Parathyroid adenoma (tissue), 2 donors: ENCODE data around the gene AMOTL1.

Source experiments
- H2AFZ ChIP-seq: fragments of 300-600 bp; sonication (generic); one replicate; pipeline ENCODE4 v1.7.0; 2017; ENCODE audit warnings: antibody characterized with exemption, mild to moderate bottlenecking
- H3K27ac ChIP-seq: fragments of 300-600 bp; sonication (generic); one replicate; pipeline ENCODE4 v1.7.0; 2017
- H3K27me3 ChIP-seq: fragments of 300-600 bp; sonication (generic); one replicate; pipeline ENCODE4 v1.7.0; 2017; ENCODE audit warnings: low read length; ENCODE audit not compliant: control insufficient read depth, insufficient read depth
- H3K36me3 ChIP-seq: fragments of 300-600 bp; sonication (generic); one replicate; pipeline ENCODE4 v1.7.0; 2017; ENCODE audit warnings: low read length; ENCODE audit not compliant: control insufficient read depth, insufficient read depth
- H3K4me1 ChIP-seq: fragments of 300-600 bp; sonication (generic); one replicate; pipeline ENCODE4 v1.7.0; 2017; ENCODE audit warnings: control low read depth
- H3K4me2 ChIP-seq: fragments of 300-600 bp; sonication (generic); one replicate; pipeline ENCODE4 v1.7.0; 2017; ENCODE audit warnings: low read length
- H3K4me3 ChIP-seq: fragments of 300-600 bp; sonication (generic); one replicate; pipeline ENCODE4 v1.7.0; 2017; ENCODE audit warnings: low read depth, low read length
- H3K79me2 ChIP-seq: fragments of 300-600 bp; sonication (generic); one replicate; pipeline ENCODE4 v1.7.0; 2017; ENCODE audit warnings: control low read depth
- H3K9ac ChIP-seq: fragments of 300-600 bp; sonication (generic); one replicate; pipeline ENCODE4 v1.7.0; 2017; ENCODE audit warnings: mild to moderate bottlenecking
- H3K9me3 ChIP-seq: fragments of 300-600 bp; sonication (generic); one replicate; pipeline ENCODE4 v1.7.0; 2017; ENCODE audit warnings: low read length; ENCODE audit not compliant: control insufficient read depth
- CTCF ChIP-seq: fragments of 300-600 bp; sonication (generic); IDR thresholded peaks from one replicate; pipeline ENCODE4 v1.7.0; 2017; ENCODE audit warnings: antibody characterized with exemption, mild to moderate bottlenecking
- donor health status: primary hyperparathyroidism.

AMOTL1 gene

GRCh38 chr11:94821439-94821838 is 53.3 kb downstream of the AMOTL1 start:
- Histone ChIP-seq H3K9ac (no peak overlapping the region), H3K4me1 (no peaks in the 10 kb centered on the region)

GRCh38 chr11:94822080-94822479 is 53.9 kb downstream of the AMOTL1 start:
- H3K4me1 ChIP-seq = no peaks in the 10 kb centered on the region
- no peak overlapping the region for H3K27ac ChIP-seq
- no peak overlapping the region for H2AFZ ChIP-seq
- H3K79me2 ChIP-seq = no peaks in the 10 kb centered on the region
- no peak overlapping the region for H3K4me2 ChIP-seq
- no peak overlapping the region for H3K4me3 ChIP-seq
- H3K9ac ChIP-seq = no peak overlapping the region
- H3K9me3 ChIP-seq = no peaks in the 10 kb centered on the region
- no peak for TF ChIP-seq CTCF
- H3K27me3 ChIP-seq = no peaks in the 10 kb centered on the region
- H3K36me3 ChIP-seq = no peaks in the 10 kb centered on the region

More at GRCh38 chr11:94821439-94821838, 53.3 kb downstream of the AMOTL1 start:
- no peak overlapping the region for H3K4me2 ChIP-seq
- no peaks in the 10 kb centered on the region for H3K79me2 ChIP-seq
- H3K36me3 ChIP-seq = no peaks in the 10 kb centered on the region
- no peak overlapping the region for H2AFZ ChIP-seq
- no peaks in the 10 kb centered on the region for H3K9me3 ChIP-seq
- H3K27ac ChIP-seq = no peak overlapping the region
- H3K4me3 ChIP-seq = no peak overlapping the region
- no peak for TF ChIP-seq CTCF
- H3K27me3 ChIP-seq = no peaks in the 10 kb centered on the region

GRCh38 chr11:94823102-94823732 is 55.1 kb downstream of the AMOTL1 start:
- no peaks in the 10 kb centered on the region for H3K36me3 ChIP-seq
- H3K4me1 ChIP-seq = no peaks in the 10 kb centered on the region
- H3K27me3 ChIP-seq = no peaks in the 10 kb centered on the region
- H3K79me2 ChIP-seq = no peaks in the 10 kb centered on the region
- no peak overlapping the region for H2AFZ ChIP-seq
- no peaks in the 10 kb centered on the region for H3K9me3 ChIP-seq
- no peak overlapping the region for H3K9ac ChIP-seq
- no peak overlapping the region for H3K4me3 ChIP-seq
- H3K4me2 ChIP-seq = no peak overlapping the region
- H3K27ac ChIP-seq = no peak overlapping the region
- no peak for TF ChIP-seq CTCF

GRCh38 chr11:94825031-94825430 is 56.9 kb downstream of the AMOTL1 start:
- H3K4me2 ChIP-seq = no peak overlapping the region
- H3K79me2 ChIP-seq = no peaks in the 10 kb centered on the region
- no peaks in the 10 kb centered on the region for H3K4me1 ChIP-seq
- H3K4me3 ChIP-seq = no peak overlapping the region
- no peak overlapping the region for H2AFZ ChIP-seq
- H3K9ac ChIP-seq = no peak overlapping the region
- no peaks in the 10 kb centered on the region for H3K9me3 ChIP-seq
- no peaks in the 10 kb centered on the region for H3K36me3 ChIP-seq
- no peaks in the 10 kb centered on the region for H3K27me3 ChIP-seq
- H3K27ac ChIP-seq = no peak overlapping the region
- no peak for TF ChIP-seq CTCF

GRCh38 chr11:94825481-94825880 is 57.3 kb downstream of the AMOTL1 start:
- H3K27me3 ChIP-seq = no peaks in the 10 kb centered on the region
- H3K4me3 ChIP-seq = no peak overlapping the region
- H3K79me2 ChIP-seq = no peaks in the 10 kb centered on the region
- no peak overlapping the region for H3K9ac ChIP-seq
- no peak overlapping the region for H2AFZ ChIP-seq
- no peak overlapping the region for H3K27ac ChIP-seq
- no peaks in the 10 kb centered on the region for H3K9me3 ChIP-seq
- H3K4me1 ChIP-seq = no peaks in the 10 kb centered on the region
- TF ChIP-seq CTCF = no peak
- H3K36me3 ChIP-seq = no peaks in the 10 kb centered on the region
- no peak overlapping the region for H3K4me2 ChIP-seq
